GM12872 (cell line): ENCODE data around the gene SPIRE2.

Source experiments
- CTCF ChIP-seq: IDR thresholded peaks from 3 replicates; pipeline ENCODE4 v1.5.1; 2011; ENCODE audit warnings: low read depth, mild to moderate bottlenecking, low read length, moderate library complexity; ENCODE audit not compliant: insufficient read depth

The SPIRE2 gene

GRCh38 chr16:89867918-89868317 is 39.6 kb downstream of the SPIRE2 start:
- no peak for TF ChIP-seq CTCF

- no peak for TF ChIP-seq CTCF
Measured at GRCh38 chr16:89869911-89870310, 41.6 kb downstream of the SPIRE2 start.

DNA sequence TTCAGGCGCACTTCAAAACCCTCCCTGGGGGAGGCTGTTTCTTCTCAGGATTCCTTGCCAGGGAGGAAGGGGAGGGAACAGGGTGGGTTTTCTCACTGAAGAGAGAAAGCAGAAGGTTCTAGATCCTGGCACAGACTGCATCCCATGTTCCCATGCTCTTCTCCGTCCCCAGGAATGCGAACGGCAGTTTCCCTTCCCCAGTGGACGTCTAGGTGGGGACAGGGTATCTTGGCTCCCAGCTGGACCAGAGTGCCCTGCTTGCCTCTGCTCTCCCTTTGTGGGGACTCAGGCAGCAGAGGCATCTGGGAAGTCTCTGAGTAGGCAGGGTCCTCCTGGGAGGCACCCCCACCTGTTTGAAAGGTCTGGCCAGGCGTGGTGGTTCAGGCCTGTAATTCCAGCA is 42.2 kb downstream of the SPIRE2 start:
- TF ChIP-seq CTCF: no peak

- no peak for TF ChIP-seq CTCF
Measured at GRCh38 chr16:89871895-89872294, 43.6 kb downstream of the SPIRE2 start.

DNA sequence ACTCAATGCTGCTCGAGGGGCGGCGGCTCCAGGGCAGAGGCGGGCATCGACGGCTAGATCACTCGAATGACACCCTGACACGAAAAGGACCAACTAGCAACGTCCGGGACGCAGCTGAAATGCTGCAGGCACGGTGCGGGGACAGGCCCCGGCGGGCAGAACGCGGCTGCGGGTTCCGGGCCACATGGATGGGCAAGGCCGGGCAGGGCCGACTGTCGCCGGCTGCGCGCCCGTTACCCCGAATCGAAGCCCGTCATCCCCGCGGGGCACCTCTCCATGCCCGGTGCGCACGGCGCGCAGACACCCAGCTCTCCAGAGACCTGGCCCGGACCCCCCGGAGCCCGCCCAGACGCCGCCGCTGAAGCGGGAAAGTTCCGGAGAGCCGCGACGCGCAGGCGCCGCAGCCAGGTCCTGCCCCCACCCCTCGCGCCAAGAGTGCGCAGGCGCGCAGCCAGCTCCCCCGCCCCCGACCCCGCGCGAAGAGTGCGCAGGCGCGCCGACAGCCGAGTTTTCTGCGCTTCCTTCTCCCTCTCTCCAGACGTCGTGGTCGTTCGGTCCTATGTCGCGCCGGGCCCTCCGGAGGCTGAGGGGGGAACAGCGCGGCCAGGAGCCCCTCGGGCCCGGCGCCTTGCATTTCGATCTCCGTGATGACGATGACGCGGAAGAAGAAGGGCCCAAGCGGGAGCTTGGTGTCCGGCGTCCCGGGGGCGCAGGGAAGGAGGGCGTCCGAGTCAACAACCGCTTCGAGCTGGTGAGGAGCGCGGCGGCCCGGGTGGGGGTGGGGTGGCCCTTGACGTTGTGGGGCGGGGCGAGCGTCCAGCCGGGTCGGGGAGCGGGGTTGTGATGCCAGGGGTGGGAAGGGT is 45.1 kb downstream of the SPIRE2 start, which contains the start of gene TCF25:
Gene TCF25, plus strand, starts transcription at position 484 of the 863 bp plus-strand sequence. Its CDS starts 76 bp downstream, at position 560.
- no peak for TF ChIP-seq CTCF

- TF ChIP-seq CTCF: no peak
Measured at GRCh38 chr16:89873972-89874689, 45.9 kb downstream of the SPIRE2 start.
